Astrocyte of the spinal cord (primary cell): ENCODE results near the gene RNASE11.
"Not testable (repeated sequence)": the region's sequence is repeated elsewhere in the genome, so short reads cannot be mapped to it uniquely, and the experiment has no call there.

ENCODE experiments used
- DNase-seq: peaks from one replicate; pipeline ENCODE4 v3.0.0; 2011; ENCODE audit warnings: low read depth, low spot score
- H3K4me3 ChIP-seq: 2 replicates; pipeline ENCODE4 v1.5.1; 2011; ENCODE audit warnings: low read depth, mild to moderate bottlenecking, low read length, moderate library complexity
- in situ Hi-C: cut with HindIII; loops from 2 replicates; pipeline ENCODE4 v1.10.0; 2017; ENCODE audit warnings: low sequenced_read_pairs
- TF ChIP-seq, protein P1 (sequence below): IDR thresholded peaks from 2 replicates; pipeline ENCODE4 v1.5.1; 2012; ENCODE audit warnings: low read depth, mild to moderate bottlenecking, low read length, inconsistent platforms

The RNASE11 gene

DNA sequence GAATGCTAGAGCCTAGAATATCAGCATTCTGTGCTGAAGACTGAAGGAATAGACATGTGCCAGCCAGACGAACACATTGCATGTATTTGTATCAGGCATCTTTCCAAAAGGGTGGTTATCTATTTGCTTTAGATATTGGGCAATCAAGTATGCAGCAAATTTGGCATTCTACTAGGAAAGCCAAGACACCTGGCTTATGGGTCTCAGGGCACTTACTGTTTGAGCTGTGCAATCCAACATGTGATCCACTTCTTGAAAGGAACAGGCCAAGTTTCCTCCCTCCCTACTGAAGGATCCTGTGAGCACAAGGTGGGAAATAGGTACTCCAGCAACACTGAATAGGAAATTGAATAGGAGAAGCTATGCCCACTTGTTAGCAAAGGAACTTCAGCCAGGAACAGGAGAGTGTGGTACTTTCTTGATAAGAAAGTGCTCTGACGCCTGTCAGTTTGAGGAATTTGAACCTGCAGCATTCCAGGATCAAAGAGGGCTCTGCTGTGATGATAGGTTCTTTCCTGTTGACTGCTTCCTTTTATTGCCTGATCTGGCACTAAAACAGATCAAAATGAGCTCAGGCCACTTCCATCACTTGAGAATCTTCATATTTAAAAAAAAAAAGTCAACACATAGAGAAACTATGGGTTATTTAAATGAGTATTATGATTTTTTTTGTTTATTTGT is 33.1 kb upstream of the RNASE11 start:
- no peak overlapping the region for H3K4me3 ChIP-seq
- in situ Hi-C loops, result no loop called here
- TF ChIP-seq, protein P1, sequence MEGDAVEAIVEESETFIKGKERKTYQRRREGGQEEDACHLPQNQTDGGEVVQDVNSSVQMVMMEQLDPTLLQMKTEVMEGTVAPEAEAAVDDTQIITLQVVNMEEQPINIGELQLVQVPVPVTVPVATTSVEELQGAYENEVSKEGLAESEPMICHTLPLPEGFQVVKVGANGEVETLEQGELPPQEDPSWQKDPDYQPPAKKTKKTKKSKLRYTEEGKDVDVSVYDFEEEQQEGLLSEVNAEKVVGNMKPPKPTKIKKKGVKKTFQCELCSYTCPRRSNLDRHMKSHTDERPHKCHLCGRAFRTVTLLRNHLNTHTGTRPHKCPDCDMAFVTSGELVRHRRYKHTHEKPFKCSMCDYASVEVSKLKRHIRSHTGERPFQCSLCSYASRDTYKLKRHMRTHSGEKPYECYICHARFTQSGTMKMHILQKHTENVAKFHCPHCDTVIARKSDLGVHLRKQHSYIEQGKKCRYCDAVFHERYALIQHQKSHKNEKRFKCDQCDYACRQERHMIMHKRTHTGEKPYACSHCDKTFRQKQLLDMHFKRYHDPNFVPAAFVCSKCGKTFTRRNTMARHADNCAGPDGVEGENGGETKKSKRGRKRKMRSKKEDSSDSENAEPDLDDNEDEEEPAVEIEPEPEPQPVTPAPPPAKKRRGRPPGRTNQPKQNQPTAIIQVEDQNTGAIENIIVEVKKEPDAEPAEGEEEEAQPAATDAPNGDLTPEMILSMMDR, result no peak
- no peak for DNase-seq

DNA sequence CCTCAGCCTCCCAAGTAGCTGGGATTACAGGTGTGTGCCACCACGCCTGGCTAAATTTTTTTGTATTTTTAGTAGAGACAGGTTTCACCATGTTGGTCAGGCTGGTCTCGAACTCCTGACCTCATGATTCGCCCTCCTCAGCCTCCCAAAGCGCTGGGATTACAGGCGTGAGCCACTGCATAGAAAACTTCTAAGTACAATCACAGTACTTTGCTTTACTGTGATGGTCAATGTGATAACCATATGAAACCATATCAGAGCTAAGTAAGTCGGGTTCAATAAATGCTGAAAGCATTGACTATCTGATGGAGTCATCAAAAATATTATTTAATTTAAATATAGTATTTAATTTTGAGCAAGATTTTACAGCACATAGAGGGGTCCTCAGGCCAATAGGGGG is 31.9 kb upstream of the RNASE11 start:
- in situ Hi-C loops, H3K4me3 ChIP-seq, DNase-seq: not testable (repeated sequence)

DNA sequence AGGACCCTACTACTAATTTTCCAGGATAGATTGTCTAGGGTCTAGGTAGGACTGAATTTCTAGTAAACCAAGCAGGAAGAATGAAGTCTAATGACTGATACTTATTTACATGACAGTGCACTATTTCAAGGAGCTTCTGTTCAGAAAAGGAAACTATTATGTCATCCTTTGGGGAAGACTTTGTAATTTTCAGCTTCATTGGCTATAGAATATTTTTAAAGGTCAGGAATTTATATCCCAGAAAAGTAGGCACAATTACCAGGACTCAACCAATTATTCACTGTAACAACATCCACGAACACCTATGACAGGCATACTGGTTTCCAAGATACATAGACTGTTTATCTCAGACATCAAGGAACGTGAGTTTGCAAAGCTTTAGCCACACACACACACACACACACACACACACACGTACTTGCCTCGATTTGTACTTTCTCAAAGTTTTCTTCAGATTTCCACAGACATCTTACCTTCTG is 30.5 kb upstream of the RNASE11 start:
- in situ Hi-C loops, result no loop called here
- H3K4me3 ChIP-seq, result no peak overlapping the region
- no peak for DNase-seq
- TF ChIP-seq, protein P1, result no peak

DNA sequence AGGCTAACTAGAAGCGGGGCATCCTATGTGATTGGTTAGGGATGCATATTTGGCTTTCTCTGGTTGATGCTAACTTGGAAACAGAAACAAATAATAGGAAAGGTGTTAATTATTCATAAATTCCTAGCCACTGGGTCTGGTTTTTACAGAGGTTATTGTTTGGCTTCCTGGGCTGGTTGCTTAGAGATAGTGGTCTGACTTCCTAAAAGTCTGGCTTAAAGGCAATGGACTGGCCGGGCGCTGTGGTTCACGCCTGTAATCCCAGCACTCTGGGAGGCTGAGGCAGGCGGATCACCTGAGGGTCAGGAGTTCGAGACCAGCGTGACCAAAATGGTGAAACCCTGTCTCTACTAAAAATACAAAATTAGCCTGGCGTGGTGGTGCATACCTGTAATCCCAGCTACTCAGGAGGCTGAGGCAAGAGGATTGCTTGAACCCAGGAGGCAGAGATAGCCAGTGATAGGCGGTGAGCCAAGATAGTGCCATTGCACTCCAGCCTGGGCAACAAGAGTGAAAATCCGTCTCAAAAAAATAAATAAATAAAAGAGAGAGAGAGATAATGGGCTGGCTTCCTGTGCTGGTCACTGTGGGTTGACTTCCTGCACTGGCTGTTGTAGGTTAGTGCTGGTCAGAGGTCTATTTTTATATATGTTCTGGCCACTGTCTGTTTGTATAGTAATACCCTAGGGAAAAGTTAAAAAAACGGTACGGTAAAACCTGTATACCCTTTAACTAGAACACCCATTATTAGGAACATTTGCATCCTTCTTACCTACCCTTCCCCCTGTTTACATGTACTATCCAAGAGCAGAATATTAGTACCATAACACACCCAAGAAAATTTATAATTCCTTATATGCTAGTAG is 29.6 kb upstream of the RNASE11 start:
- DNase-seq, result no peak
- TF ChIP-seq, protein P1, result no peak
- in situ Hi-C loops, result no loop called here
- no peak overlapping the region for H3K4me3 ChIP-seq

DNA sequence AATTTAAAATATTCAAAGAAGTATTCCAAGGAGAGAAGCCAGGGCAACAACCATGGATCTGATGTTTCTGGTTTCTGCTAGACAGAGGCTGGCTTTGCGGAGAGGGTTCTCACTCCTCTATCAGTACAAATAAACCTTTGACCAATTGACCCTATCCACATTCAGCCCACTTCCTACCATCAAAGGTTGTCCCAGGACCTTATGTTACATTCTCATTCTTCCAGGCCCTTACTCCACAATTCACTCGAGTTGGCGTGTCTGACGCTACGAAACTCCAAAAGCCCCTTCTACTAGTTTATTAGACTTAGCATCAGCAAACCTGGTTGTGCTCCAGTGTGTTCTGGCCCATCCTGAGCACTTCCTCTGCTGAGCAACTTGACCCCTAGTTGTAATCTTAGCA is 28.2 kb upstream of the RNASE11 start:
- no peak for DNase-seq
- TF ChIP-seq, protein P1, result no peak
- H3K4me3 ChIP-seq, result no peak overlapping the region
- in situ Hi-C loops, result no loop called here

DNA sequence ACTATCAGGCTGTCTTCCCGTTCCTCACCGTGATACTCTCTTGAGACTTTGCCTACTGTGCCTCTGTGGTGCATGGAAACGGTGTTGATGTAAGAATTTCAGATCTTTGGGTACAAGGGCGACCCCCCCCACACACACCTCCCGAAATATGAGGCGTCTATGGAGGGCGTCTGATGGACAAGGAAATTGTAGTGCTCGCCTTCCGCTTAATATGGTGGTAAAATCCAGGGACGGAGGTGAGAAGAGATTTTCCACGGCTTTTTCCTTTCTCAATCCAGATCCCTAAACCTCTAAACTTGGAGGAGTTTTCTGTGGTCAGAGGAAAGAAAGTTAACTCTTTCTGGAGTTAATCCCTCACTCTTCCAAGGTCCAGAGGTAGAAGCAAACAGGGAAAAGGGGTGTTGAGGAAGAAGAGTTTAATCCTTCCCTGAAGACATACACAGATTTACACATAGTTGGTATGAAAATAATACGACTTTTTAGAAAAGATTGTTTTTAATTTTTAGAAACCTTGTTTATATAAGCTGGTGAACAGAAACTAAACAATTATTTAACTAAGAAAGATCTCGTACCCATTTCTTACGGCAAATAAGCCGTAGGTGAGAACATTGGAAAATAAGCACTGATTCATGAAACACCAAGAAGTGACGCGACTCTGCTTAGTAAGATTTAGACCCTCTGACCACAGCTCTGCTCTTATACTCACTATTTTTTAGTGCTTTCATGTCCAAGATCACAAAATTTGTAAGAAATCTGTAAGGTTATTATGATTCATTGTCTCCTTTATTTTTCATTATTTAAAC is 26.4 kb upstream of the RNASE11 start:
- TF ChIP-seq, protein P1, result no peak
- H3K4me3 ChIP-seq, result peak overlapping the region; percentile 60
- in situ Hi-C loops, result no loop called here
- peak; percentile 43 for DNase-seq
